ENCODE data around the gene PTPRJ.

DNA sequence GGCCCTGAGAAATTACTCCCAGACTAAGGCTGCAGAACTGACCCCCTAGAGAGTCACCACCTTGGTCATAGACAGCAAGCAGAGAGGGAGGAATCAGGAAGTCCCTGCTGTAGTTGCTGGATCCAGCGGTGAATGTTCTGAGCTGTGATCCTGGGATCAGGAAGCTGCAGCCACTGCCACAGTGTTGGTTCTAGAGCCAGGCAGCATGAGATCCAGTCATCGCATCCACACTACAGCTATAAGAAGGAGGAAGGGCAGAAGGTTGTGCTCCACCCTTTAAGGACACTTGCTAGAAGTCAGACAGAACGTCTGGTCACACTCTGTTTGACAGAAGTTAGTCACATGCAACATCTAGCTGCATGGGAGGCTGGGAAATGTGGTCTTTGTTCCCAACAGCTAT lies 131.5 kb downstream of the PTPRJ start:
- TF ChIP-seq CTCF (conservative IDR thresholded peaks at IDR 0.05; ENCODE audit: low read length): no peak
- no peak for TF ChIP-seq EZH2phosphoT487 (IDR thresholded peaks at IDR 0.05; ENCODE audit: borderline replicate concordance)

All from Loucy (cell line).